Common myeloid progenitor, CD34-positive (primary cell): ENCODE data around the gene WDPCP.
"Not testable (repeated sequence)": the region's sequence is repeated elsewhere in the genome, so short reads cannot be mapped to it uniquely, and the experiment has no call there.

Source experiments
- CTCF ChIA-PET: fragments of 350-600 bp; sonication (Branson Sonifier 250); formaldehyde crosslinking; loops from one replicate; lab custom pipeline; 2021; ENCODE audit warnings: antibody characterized with exemption; lab: Charles Lee
- POLR2A ChIA-PET: fragments of 350-600 bp; sonication (Branson Sonifier 250); formaldehyde crosslinking; loops from one replicate; lab custom pipeline; 2021; ENCODE audit warnings: antibody characterized with exemption; lab: Charles Lee
- DNase-seq, 3 donors: peaks; one replicate each; pipeline versions ENCODE4 v3.0.0 to v3.0.0-alpha.2; 2013
- H3K27ac ChIP-seq, 2 experiments: 1 replicate in 1 of 2; 2 replicates in 1 of 2; pipeline ENCODE4 v1.7.0; 2013; ENCODE audit warnings: inconsistent platforms in 2 of 2, low read length in 2 of 2, mild to moderate bottlenecking in 2 of 2, low read depth in 1 of 2, moderate library complexity in 1 of 2; ENCODE audit not compliant: severe bottlenecking in 2 of 2, insufficient read depth in 1 of 2, poor library complexity in 1 of 2
- H3K27me3 ChIP-seq, 5 experiments: replicated peaks in 2 of 5; 1 replicate in 3 of 5; 2 replicates in 2 of 5; pipeline versions ENCODE4 v1.6.1 to v1.7.0; 2013; ENCODE audit warnings: low read length in 4 of 5, mild to moderate bottlenecking in 2 of 5, moderate library complexity in 2 of 5, inconsistent platforms in 1 of 5; ENCODE audit not compliant: insufficient read depth in 5 of 5, control insufficient read depth in 4 of 5
- H3K36me3 ChIP-seq, 4 experiments: 1 replicate in 2 of 4; 2 replicates in 2 of 4; pipeline versions ENCODE4 v1.6.1 to v1.7.0; 2013; ENCODE audit warnings: low read length in 3 of 4, control low read depth in 1 of 4, mild to moderate bottlenecking in 1 of 4; ENCODE audit not compliant: control insufficient read depth in 4 of 4, insufficient read depth in 4 of 4
- H3K4me1 ChIP-seq, 4 experiments: 1 replicate in 3 of 4; 2 replicates in 1 of 4; pipeline versions ENCODE4 v1.6.1 to v1.7.1; 2013; ENCODE audit warnings: low read length in 3 of 4, mild to moderate bottlenecking in 3 of 4, control low read depth in 1 of 4, inconsistent platforms in 1 of 4, moderate library complexity in 1 of 4; ENCODE audit not compliant: control insufficient read depth in 4 of 4, insufficient read depth in 4 of 4; ENCODE audit errors: control extremely low read depth in 1 of 4
- H3K4me3 ChIP-seq, 7 experiments: 1 replicate in 4 of 7; 2 replicates in 3 of 7; pipeline versions ENCODE4 v1.5.1 to v1.7.0; 2013; ENCODE audit warnings: mild to moderate bottlenecking in 7 of 7, low read length in 6 of 7, moderate library complexity in 6 of 7, inconsistent platforms in 2 of 7, low read depth in 2 of 7, control low read depth in 1 of 7; ENCODE audit not compliant: insufficient read depth in 4 of 7, control insufficient read depth in 1 of 7; ENCODE audit errors: extremely low read depth in 1 of 7
- H3K9me3 ChIP-seq, 5 experiments: 1 replicate in 4 of 5; 2 replicates in 1 of 5; pipeline versions ENCODE4 v1.6.1 to v1.7.1; 2013; ENCODE audit warnings: low read length in 4 of 5, mild to moderate bottlenecking in 2 of 5, inconsistent platforms in 1 of 5, low read depth in 1 of 5, moderate library complexity in 1 of 5; ENCODE audit not compliant: control insufficient read depth in 4 of 5, insufficient read depth in 2 of 5; ENCODE audit errors: control extremely low read depth in 1 of 5
- WGBS: methylation state at CpG from one replicate; pipeline ENCODE4 v1.1.5; 2013; ENCODE audit not compliant: insufficient coverage; 5-methylcytosine and 5-hydroxymethylcytosine counted together

The WDPCP gene

GRCh38 chr2:63379451-63379850 lies 208.8 kb downstream of the WDPCP start:
- H3K4me1 ChIP-seq, result peaks cover 0 to 6% (median 0%) of the 10 kb centered on the region in 4 experiments
- peaks cover 0 to 8% (median 3%) of the 10 kb centered on the region in 4 experiments for H3K36me3 ChIP-seq
- DNase-seq, result no peak
- ChIA-PET POLR2A (no interaction called here), CTCF (no interaction called here)
- WGBS, result 100% methylated on average over 2 of the region's 4 CpGs
- H3K27me3 ChIP-seq, result no peaks in the 10 kb centered on the region
- H3K27ac ChIP-seq, result no peak overlapping the region
- H3K9me3 ChIP-seq, result peaks cover 0 to 3% (median 0%) of the 10 kb centered on the region in 5 experiments
- no peak overlapping the region for H3K4me3 ChIP-seq

- H3K27ac ChIP-seq, result no peak overlapping the region
- H3K36me3 ChIP-seq, result peaks cover 0 to 8% (median 2%) of the 10 kb centered on the region in 4 experiments
- no peaks in the 10 kb centered on the region for H3K27me3 ChIP-seq
- H3K9me3 ChIP-seq, result peaks cover 0 to 3% (median 0%) of the 10 kb centered on the region in 5 experiments
- no peak overlapping the region for H3K4me3 ChIP-seq
- WGBS, result no CpG with 5 or more reads among the region's 1 CpG
- H3K4me1 ChIP-seq, result peaks cover 0 to 6% (median 0%) of the 10 kb centered on the region in 4 experiments
- POLR2A ChIA-PET, result no interaction called here
- CTCF ChIA-PET, result no interaction called here
- DNase-seq, result peak in 2 of 3 donors; percentile 49 to 62
Observed at GRCh38 chr2:63378589-63378988, 209.7 kb downstream of the WDPCP start.

GRCh38 chr2:63374341-63374740 lies 213.9 kb downstream of the WDPCP start:
- WGBS, result 100% methylated on average over 1 of the region's 2 CpGs
- H3K4me3 ChIP-seq, result no peak overlapping the region
- peaks cover 0 to 18% (median 3%) of the 10 kb centered on the region in 5 experiments for H3K9me3 ChIP-seq
- ChIA-PET CTCF (no interaction called here), POLR2A (no interaction called here)
- no peaks in the 10 kb centered on the region for H3K27me3 ChIP-seq
- H3K4me1 ChIP-seq, result peaks cover 0 to 6% (median 0%) of the 10 kb centered on the region in 4 experiments
- no peak overlapping the region for H3K27ac ChIP-seq
- peaks cover 0 to 9% (median 0%) of the 10 kb centered on the region in 4 experiments for H3K36me3 ChIP-seq
- no peak for DNase-seq

- ChIA-PET POLR2A (no interaction called here), CTCF (no interaction called here)
- WGBS, result no CpG with 5 or more reads among the region's 3 CpGs
- H3K4me1 ChIP-seq, result no peaks in the 10 kb centered on the region
- peaks cover 0 to 14% (median 0%) of the 10 kb centered on the region in 4 experiments for H3K36me3 ChIP-seq
- H3K27ac ChIP-seq, result no peak overlapping the region
- H3K27me3 ChIP-seq, result no peaks in the 10 kb centered on the region
- DNase-seq, result no peak
- peaks cover 0 to 18% (median 5%) of the 10 kb centered on the region in 5 experiments for H3K9me3 ChIP-seq
- H3K4me3 ChIP-seq, result no peak overlapping the region
Observed at GRCh38 chr2:63372549-63372948, 215.7 kb downstream of the WDPCP start.

GRCh38 chr2:63369146-63369545 lies 219.1 kb downstream of the WDPCP start:
- POLR2A ChIA-PET, result interaction anchor here (1.2 kb wide), 1 partner anchor 23 kb away, joined by 3 read pairs; no protein-coding TSS in a partner anchor
- no peak overlapping the region for H3K4me3 ChIP-seq
- WGBS, result no CpG with 5 or more reads among the region's 1 CpG
- no peak for DNase-seq
- H3K4me1 ChIP-seq, result no peaks in the 10 kb centered on the region
- no peaks in the 10 kb centered on the region for H3K27me3 ChIP-seq
- CTCF ChIA-PET, result no interaction called here
- no peak overlapping the region for H3K27ac ChIP-seq
- peaks cover 0 to 18% (median 5%) of the 10 kb centered on the region in 5 experiments for H3K9me3 ChIP-seq
- peaks cover 0 to 14% (median 0%) of the 10 kb centered on the region in 4 experiments for H3K36me3 ChIP-seq

- DNase-seq, result no peak
- Histone ChIP-seq H3K27ac (no peak overlapping the region), H3K36me3 (peaks cover 0 to 8% (median 0%) of the 10 kb centered on the region in 4 experiments), H3K27me3 (no peaks in the 10 kb centered on the region), H3K4me1 (no peaks in the 10 kb centered on the region), H3K9me3 (peaks cover 0 to 4% (median 0%) of the 10 kb centered on the region in 5 experiments), H3K4me3 (no peak overlapping the region)
- CTCF ChIA-PET, result no interaction called here
- POLR2A ChIA-PET, result interaction anchor here (0.6 kb wide), 1 partner anchor 10 kb away, joined by 4 read pairs; no protein-coding TSS in a partner anchor
- no CpG with 5 or more reads among the region's 1 CpG for WGBS
Observed at GRCh38 chr2:63364866-63365265, 223.4 kb downstream of the WDPCP start.

GRCh38 chr2:63357722-63358121 lies 230.6 kb downstream of the WDPCP start:
- H3K27me3 ChIP-seq, H3K27ac ChIP-seq, H3K4me3 ChIP-seq, H3K4me1 ChIP-seq, H3K36me3 ChIP-seq, POLR2A ChIA-PET, DNase-seq, CTCF ChIA-PET: not testable (repeated sequence)
- H3K9me3 ChIP-seq, result peaks cover 0 to 26% (median 1%) of the 10 kb centered on the region in 5 experiments
- WGBS, result no CpG with 5 or more reads among the region's 1 CpG
